Stimulated activated CD4-positive, alpha-beta T cell treated with anti-CD3 and anti-CD28 coated beads, Interleukin-4, amount 100 ng/mL, for 1 hour (primary cell): ENCODE measurements around the gene SAFB.
"Not testable (repeated sequence)": the region's sequence is repeated elsewhere in the genome, so short reads cannot be mapped to it uniquely, and the experiment has no call there.

Experiments used
- DNase-seq: peaks from one replicate; pipeline ENCODE4 v3.0.0-alpha.2; 2020

SAFB gene

GRCh38 chr19:5700455-5701092, 77.7 kb downstream of the SAFB start:
- DNase-seq = no peak

DNA sequence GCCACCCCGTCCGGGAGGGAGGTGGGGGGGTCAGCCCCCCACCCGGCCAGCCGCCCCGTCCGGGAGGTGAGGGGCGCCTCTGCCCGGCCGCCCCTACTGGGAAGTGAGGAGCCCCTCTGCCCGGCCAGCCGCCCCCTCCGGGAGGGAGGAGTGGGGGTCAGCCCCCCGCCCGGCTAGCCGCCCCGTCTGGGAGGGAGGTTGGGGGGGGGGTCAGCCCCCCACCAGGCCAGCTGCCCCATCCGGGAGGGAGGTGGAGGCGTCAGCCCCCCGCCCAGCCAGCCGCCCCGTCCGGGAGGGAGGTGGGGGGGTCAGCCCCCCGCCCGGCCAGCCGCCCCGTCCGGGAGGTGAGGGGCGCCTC, 79.1 kb downstream of the SAFB start:
- DNase-seq = not testable (repeated sequence)

DNA sequence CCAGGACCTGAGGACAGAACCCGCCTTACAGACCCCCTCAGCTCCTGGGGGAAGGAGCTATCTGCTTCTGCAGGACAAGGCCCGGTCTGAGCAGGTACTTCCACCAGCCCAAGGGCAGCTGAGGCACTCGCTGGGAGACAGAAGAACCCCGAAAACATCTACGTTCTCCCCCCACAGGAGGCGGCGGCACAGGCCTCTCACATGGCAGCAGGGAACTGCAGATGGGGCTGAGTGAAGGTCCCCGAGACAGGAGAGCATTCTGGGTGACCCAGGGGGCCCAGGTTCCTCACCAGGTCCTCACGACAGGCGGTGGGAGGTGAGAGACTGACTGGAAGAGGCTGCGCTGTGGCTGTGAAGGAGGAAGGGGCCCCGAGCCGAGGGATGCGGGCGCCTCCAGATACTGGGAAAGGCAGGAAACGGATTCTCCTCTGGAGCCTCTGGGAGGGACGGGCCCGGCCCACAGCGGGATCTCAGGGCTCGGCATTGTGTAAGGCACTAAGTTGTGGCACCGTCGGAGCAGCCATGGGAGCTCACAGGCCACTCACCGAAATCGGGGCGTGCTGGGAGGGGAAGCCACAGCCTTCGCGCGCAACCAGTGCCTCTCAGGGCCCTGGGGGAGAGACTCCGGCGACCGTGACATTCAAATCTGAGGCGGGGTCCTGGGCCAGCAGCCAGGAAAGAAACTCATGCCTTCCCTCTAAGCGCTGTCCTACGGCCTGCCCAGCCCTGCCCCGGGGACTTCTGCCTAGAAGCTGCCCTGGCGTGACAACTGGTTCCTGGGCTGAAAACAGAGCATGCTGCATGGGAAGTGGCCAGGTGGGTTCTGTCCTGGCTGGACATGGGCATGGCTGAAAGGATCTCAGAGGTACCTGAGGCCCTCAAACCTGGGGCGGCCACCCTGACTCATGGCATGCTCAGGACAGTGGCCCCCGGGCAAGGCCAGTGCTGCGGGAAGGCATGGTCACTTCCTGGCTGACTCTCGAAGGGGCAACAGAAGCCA, 81.2 kb downstream of the SAFB start:
- DNase-seq = no peak

DNA sequence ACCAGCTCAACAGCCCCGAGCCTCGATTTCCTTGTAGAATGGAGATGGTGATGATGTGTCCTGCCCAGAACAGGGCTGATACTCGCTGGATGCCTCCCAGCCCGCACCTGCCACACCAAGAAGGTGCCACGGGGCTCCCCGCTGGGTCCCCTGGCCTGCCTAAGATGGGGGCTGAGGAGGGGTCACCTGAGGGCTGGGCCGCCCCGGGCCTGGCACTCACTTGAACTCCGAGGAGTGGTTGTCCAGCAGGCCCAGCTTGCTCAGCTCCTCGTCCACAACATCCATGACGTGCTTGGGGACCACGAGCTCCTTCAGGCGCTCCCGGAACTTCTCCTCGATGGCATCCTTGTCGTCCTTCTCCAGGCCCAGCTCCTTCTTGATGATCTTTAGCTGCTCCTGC, 82.7 kb downstream of the SAFB start:
- no peak for DNase-seq

GRCh38 chr19:5706876-5707573, 84.1 kb downstream of the SAFB start:
- no peak for DNase-seq

DNA sequence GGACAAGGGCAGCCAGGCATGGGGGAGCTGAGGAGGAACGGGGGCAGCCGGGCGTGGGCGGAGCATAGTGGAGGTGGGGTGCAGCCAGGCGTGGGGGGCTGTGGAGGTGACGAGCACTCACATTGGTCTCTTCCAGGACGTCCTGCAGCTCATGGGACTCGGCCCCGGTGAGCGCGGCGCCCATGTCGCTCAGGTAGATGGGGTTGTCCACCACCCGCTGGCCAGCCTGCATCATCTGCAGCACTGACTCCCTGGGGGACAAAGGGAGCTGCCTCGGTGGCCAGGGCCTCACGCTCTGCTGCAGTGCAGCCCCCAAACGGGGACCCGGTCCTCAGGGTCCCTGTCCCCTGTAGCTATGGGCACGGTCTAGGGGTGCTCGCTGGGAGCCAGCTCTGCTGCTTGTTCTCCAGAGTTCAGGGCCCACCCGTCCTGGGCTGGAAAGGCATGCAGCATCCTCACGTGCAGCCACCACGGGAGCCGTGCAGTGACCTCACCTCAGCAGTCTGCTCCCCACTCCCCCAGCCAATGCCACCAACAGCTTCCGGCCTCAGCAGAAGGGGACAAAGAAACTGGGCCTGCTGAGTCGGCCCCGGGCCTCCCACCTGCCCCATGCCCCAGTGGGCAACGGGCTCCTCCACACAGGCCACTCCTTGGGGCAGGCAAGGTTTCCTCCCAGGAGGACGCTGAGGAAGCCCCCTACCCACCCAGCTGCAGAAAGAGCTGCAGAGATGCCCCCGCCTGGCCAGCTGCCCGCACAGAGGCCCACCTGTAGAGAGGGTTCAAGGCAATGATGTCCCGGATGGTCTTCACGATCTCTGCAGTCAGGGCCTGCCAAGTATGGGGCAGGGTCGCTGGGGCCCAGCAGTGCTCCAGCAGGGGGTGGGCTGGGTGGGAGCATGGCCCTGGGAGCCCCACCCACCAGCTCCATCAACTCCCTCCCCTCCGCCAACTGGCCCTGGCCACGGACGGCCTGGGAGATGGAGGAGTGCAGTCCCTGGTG, 85.0 kb downstream of the SAFB start:
- DNase-seq = no peak

- DNase-seq = no peak
Measured at GRCh38 chr19:5711025-5711424, 88.1 kb downstream of the SAFB start.

DNA sequence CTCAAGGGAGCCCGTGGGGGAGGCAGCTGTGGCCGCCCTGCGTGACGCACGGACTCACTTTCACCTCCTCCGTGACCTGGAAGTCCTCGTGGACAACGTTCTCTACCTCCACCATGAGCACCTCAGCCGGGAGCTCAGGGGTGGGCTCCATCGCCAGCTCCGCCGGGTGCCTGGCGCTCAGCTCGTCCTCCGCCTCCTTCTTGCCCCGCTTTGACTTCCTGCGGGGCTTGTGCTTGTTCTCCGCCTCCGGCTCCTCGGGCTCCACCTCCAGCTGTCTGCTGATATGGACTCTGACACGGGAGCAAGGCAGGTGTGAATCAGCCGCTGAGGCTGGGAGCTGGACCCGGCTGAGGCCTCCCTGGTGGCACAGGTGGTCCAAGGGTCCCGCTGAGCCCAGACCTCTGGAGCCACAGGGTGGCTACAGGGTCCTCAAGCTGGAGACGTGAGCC, 88.9 kb downstream of the SAFB start:
- no peak for DNase-seq

DNA sequence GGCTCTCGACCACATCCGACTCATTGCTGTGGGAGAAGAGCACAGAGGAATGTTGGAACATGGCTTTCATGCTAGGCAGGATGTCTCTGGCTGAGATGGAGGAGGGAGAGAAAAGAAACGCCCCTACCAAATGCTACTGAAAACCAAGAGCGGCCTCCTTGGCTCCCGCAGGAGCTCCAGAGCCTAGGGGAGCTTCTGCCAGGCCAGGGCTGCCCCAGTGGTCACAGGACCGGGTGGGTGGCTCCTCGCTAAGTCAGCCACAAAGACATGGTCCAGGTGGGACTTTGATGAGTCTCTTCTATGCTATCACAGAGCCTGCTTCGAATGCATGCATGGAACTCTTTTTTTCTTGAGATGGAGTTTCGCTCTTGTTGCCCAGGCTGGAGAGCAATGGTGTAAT, 90.3 kb downstream of the SAFB start:
- DNase-seq = no peak

- no peak for DNase-seq
Measured at GRCh38 chr19:5714816-5715215, 91.9 kb downstream of the SAFB start.

GRCh38 chr19:5717215-5717935, 94.5 kb downstream of the SAFB start:
- no peak for DNase-seq
